HG03520 (cell line): ENCODE results near the gene NRL.

Experiments
- ATAC-seq: cut with Tn5 transposase; IDR thresholded peaks from one replicate; pipeline ENCODE4 v1.9.1; 2021; ENCODE audit warnings: mild to moderate bottlenecking, moderate library complexity; ENCODE audit not compliant: unreplicated experiment

NRL gene

DNA sequence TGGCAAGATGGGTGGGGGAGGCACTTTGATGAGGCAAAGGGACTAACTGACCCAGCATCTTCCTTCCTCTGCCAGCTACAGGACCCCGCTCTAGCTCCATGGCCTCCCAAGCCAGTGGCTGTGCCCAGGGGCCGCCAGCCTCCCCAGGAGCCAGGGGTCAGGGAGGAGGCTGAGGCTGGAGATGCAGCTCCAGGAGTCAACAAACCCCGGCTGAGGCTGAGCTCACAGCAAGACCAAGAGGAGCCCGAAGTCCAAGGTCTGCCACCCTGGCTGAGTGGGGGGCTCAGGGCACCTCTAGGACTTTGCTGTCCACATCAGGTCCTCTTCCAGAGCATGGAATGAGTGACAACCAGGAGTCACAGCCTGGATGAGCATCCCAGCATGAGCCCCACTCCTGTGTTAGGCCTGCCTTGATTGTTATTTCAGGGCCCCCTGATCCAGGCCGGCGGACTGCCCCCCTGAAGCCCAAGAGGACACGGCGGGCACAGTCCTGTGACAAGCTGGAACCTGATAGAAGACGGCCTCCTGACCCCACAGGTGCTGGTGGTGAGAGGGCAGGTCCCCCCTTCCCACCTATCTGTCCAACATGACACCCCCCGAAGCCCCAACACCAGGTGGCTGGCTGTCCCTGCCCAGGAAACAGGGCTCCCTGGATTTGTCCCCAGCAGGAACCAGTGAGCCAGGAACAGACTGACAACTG, 45.9 kb downstream of the NRL start:
- no peak for ATAC-seq

- ATAC-seq: no peak
These were observed 47.3 kb downstream of the NRL start for GRCh38 chr14:24067133-24068082.

DNA sequence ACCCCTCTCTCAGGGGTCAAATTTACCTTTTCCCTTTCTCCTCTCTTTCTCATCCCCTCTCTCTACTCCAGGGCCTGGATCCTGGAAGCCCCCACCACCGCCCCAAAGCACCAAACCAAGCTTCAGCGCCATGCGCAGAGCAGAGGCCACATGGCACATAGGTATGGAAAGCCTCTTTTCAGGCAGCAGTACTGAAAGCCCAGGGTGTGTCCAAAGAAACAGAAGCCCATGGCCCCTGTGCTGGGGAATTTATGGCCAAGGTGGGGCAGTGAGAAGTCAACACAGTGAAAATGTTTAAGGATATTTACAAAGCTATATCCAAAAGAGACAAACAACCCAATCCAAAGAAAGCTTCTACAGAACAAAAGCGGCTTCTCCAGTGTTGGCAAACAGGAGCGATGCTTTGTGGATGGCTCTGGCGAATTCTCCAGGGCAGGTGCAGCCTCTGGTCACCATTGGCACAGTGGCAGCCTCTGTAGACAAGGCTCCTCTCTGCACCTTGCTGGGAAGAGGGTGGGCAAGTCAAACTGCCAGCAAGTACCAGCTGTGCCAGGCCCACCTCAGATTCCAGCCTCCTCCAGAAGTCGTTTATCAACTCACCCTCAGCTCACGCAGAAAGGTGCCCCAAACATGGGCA, 48.1 kb downstream of the NRL start:
- ATAC-seq: no peak

GRCh38 chr14:24065408-24065807, 49.3 kb downstream of the NRL start:
- no peak for ATAC-seq

- ATAC-seq: no peak
These were observed 49.9 kb downstream of the NRL start for GRCh38 chr14:24064856-24065255.

DNA sequence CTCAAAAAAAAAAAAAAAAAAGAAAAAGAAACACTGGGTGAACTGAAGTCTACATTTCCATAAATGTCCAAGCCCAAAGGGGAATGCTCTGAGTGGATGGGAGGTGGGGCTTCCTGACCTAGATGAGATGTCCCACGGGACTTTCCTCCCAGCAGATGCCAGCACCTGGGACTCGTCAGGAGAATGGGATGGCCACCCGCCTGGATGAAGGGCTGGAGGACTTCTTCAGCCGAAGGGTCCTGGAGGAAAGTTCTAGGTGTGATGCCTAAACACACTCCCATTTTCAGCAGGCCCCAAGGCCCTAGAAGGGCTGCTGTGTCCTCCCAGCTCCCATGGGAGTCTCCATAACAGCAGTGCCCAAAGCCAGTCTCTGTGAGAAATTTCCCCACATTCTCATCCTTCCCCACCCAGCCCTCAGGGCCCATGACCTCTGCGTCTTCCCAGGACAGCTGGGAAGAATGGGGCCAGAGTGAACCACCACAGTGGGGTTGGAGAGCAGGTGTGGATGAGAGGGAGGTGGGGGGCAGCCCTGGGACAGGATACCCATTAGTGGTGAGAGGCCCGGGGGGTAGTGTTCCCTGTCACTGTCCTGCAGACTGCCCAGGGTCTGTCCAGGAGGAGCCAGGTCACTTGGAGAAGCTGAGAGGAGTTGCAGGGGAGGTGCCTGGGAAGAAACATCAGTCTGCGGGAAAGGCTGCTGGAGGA, 50.5 kb downstream of the NRL start:
- ATAC-seq: no peak

DNA sequence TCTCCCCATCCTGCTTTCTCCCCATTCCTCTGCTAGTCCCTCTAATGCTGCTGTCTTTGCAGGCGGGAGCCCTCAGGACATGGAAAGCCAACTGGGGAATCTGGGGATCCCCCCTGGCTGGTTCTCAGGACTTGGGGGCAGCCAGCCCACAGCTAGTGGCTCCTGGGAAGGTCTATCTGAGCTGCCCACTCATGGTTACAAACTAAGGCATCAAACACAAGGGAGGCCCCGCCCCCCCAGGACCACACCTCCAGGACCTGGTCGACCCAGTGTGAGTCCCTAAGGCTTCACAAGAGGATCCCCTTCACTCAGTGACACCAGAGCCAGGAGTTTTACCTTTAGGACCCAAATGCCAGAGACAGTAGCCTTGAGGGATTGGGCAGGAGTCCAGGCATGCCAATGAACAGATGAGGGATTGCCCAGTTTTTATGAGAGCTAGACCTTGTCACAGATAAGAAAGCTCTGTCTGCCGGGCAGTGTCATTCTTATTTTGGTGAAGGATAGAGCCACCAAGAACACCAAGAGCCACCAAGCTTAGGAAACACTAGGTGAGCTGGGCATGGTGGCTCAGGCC, 51.4 kb downstream of the NRL start:
- no peak for ATAC-seq

DNA sequence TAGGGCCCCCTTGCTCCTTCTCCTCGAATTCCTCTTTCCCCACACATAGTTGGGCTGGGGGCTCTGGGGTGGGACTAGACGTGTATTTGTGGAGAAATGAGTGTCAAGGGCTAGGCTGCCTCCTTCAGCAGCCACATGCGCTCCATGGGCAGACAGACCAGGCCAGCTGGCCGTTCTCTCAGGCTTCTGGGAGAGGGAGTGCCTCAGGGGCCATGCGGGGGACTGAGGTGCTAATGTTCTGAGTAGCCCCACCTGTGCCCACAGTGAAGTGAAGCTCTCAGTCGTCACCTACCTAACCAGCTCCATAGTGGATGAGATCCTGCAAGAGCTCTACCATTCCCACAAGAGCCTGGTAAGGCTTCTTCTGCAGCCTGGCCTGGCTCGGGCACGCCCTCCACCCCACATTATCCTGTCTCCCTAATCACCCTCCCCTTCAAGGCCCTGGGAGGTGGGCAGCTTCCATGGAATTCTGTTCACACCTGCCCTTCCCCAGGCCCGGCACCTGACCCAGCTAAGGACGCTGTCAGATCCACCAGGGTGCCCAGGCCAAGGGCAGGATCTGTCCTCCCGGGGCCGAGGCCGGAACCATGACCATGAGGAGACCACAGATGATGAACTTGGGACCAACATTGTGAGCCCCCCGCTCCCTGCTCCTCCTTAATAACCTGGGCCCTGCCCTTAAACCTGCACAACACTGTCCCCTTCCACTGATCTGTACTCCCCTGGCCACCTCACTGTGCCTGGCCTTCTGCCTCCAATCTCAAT, 52.4 kb downstream of the NRL start:
- ATAC-seq: no peak

DNA sequence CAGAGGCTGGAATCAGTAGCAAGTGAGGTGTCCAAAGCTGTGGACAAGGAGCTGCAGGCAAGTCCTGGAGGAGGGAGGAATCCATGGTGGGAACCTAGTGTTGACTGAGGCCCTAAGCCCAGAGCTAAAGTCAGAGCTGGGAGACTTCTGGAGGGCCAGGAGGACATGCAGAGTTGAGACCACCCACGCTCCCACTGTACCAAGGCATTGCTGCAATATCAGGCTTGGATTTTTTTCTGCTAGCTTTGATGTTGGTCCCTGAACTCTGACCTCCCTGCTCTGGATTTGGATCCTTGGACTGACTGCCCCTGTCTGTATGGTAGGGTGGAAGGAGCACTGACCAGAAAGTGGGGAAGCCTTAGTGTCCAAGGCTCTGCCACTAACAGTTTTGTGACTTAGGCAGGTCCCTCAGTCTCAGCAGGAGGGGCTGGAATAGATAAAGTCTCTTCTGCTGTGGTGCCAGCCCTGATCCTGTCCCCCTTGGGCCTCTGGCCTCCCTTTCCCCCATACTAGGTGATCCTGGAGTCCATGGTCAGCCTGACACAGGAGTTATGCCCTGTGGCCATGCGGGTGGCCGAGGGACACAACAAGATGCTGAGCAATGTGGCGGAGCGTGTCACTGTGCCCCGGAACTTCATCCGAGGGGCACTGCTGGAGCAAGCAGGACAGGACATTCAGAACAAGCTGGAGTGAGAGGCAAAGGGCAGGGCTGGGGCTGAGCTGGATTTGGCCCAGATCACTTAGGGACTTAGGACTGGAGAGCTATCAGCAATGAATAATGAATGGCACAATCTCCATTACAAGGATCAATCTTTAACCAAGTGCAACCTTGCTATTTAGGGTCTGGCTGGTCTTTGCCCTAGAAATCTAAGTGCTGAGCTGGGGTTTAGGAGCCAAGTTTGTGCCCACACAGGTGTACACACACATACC, 53.5 kb downstream of the NRL start:
- ATAC-seq: no peak

- ATAC-seq: no peak
These were observed 54.3 kb downstream of the NRL start for GRCh38 chr14:24060443-24060842.

DNA sequence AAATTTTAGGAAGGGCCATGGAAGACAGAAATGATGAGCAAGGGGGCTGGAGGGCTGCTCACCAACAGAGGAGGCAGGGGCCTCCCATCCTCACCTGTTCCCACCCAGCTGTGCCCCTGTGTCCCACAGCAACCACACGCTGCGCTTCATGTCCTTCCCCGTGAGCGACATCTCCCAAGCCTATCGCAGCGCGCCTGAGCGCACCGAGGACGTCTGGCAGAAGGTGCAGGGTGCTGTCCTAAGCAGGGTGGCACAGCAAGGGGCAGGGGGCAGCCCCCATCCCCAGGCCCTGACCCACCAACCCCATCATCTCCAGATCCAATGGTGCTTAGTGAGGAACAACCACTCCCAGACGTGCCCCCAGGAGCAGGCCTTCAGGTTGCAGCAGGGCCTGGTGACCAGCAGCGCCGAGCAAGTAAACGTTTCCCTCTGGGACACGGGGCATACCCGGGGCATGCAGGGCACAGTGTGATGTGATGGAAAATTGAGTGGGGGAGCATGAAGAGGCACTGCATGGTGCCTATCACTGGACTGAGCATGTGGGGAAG, 54.8 kb downstream of the NRL start:
- no peak for ATAC-seq

GRCh38 chr14:24058951-24059475, 55.7 kb downstream of the NRL start:
- no peak for ATAC-seq

DNA sequence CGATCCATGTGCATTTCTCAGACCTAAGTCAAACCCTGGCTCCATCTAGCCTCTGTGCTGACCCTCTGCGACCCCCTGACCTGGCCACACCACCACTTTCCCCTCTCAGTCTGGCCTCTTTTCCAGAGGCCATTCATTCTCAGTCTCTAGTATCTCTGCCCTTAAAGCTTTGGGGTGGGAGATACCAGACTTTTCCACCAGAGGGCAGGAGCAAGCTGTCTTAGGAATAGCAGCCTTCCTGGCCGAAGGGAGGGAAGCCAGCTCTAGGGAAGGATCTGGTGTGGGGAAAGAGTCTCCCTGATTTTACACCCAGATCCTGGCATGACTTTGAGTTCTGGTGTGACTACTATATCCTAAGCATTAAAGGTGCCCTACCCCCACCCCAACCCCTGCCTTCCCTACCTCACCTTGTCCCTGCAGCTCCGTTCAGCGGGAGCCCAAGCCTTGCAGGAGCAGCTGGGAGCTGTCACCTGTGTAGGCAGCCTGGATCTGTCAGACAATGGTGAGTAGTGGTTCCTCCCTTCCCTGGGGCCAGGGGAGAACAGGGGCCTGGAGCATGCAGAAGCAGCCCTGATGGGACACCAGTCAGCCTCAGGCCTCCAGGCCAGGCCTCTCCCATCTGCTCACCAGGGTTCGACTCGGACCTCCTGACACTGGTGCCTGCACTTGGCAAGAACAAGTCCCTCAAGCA, 56.3 kb downstream of the NRL start:
- ATAC-seq: no peak

GRCh38 chr14:24057867-24058259, 56.9 kb downstream of the NRL start:
- ATAC-seq: no peak

- ATAC-seq: no peak
These were observed 57.5 kb downstream of the NRL start for GRCh38 chr14:24057271-24057670.

DNA sequence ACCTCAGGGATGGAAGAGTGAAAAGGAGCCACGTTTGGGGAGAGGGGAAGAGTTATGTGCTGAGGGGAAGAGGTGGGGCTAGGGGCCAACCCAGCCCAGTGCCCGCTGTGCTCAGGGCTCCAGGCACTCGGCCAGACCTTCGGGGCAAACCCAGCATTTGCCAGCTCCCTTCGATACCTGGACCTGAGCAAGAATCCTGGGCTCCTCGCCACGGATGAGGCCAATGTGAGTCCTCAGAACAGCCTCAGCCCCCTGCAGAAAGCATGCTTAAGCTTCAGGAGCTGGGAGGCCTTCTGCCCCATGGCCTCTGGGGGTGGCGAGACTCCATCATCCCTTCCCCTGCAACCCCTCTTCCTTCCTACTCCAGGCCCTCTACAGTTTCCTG, 58.0 kb downstream of the NRL start:
- no peak for ATAC-seq

GRCh38 chr14:24055971-24056799, 58.6 kb downstream of the NRL start:
- ATAC-seq: no peak
